ENCODE measurements around the gene TMEM92. TPM values are rescaled to one million over a fixed set of nuclear protein-coding genes. Genes with fewer than 3 reads are reported as not detected.

TMEM92 gene
- total and polyA plus RNA-seq, 7 donors: 0.01 to 0.07 TPM; not detected in 5

DNA sequence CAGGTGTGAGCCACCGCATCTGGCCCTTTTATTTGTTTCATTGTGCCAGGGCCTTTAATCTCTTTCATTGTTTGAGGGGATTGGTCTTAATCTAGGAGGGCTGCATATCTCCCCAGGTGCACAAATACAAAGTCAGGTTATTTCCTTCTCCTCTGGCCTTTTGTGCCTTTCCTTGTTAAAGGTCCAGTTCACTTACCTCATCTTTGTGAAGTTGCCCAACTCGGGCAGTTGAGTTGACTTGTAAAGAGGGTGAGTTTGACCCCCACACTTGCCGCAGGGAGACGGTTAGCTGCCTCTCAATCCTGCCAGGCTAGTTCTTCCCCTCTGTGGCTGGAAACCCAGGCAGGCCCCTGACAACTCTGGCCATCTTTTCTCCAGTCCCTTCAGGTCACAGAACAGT lies 33.4 kb downstream of the TMEM92 start:
- no peaks in the 10 kb centered on the region for H3K4me1 ChIP-seq
- H3K27ac ChIP-seq: no peak overlapping the region
- peaks cover 0 to 4% (median 0%) of the 10 kb centered on the region in 3 donors for H3K27me3 ChIP-seq (ENCODE audit: insufficient read depth in 3 of 3, low read length in 2 of 3)
- 87 to 93% (median 89%) methylated on average over 4 of the region's 4 CpGs for WGBS, 3 donors
- intact Hi-C loops (cut with DNase I): no loop called here
- no peaks in the 10 kb centered on the region for H3K9me3 ChIP-seq
- DNase-seq: no peak
- no peak for TF ChIP-seq CTCF (IDR thresholded peaks at IDR 0.05)
- ATAC-seq: no peak
- no peak overlapping the region for H3K4me3 ChIP-seq
- no peaks in the 10 kb centered on the region for H3K36me3 ChIP-seq (ENCODE audit: insufficient read depth in 1 of 2, low read depth in 1 of 2)

DNA sequence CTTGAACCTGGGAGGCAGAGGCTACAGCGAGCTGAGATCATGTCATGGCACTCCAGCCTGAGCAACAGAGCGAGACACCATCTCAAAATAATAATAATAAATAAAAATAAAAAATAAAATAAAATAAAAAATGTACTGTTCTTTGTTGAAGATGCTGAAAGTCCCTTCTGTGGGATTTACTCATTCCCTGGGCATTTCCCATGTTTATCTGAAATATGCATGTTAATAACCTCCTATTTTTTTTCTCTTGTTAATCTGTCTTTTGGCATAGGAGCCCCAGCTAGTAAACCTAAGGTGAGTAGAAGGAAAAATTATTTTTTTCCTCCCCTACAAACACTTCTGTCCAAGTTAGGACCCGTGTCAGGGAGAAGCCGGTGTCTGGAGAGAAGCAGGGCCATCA lies 34.4 kb downstream of the TMEM92 start:
- no peak for TF ChIP-seq CTCF (IDR thresholded peaks at IDR 0.05)
- no peak overlapping the region for H3K27ac ChIP-seq
- DNase-seq (no peak), ATAC-seq (no peak)
- H3K9me3 ChIP-seq: no peaks in the 10 kb centered on the region
- peaks cover 0 to 4% (median 4%) of the 10 kb centered on the region in 3 donors for H3K27me3 ChIP-seq (ENCODE audit: insufficient read depth in 3 of 3, low read length in 2 of 3)
- no peaks in the 10 kb centered on the region for H3K4me1 ChIP-seq
- intact Hi-C loops (cut with DNase I): no loop called here
- WGBS, 3 donors: 88 to 94% (median 89%) methylated on average over 4 of the region's 4 CpGs
- H3K36me3 ChIP-seq (ENCODE audit: insufficient read depth in 1 of 2, low read depth in 1 of 2): no peaks in the 10 kb centered on the region
- H3K4me3 ChIP-seq: no peak overlapping the region

- WGBS, 3 donors: 49 to 58% (median 58%) methylated on average over 3 of the region's 3 CpGs
- Histone ChIP-seq H3K36me3 (ENCODE audit: insufficient read depth in 1 of 2, low read depth in 1 of 2) (no peaks in the 10 kb centered on the region), H3K27ac (no peak overlapping the region), H3K9me3 (no peaks in the 10 kb centered on the region), H3K27me3 (ENCODE audit: insufficient read depth in 3 of 3, low read length in 2 of 3) (peaks cover 0 to 4% (median 3%) of the 10 kb centered on the region in 3 donors), H3K4me1 (no peaks in the 10 kb centered on the region), H3K4me3 (no peak overlapping the region)
- TF ChIP-seq CTCF (IDR thresholded peaks at IDR 0.05): no peak
- ATAC-seq: no peak
- intact Hi-C loops (cut with DNase I): no loop called here
- no peak for DNase-seq
Observed at GRCh38 chr17:50310455-50311111, 36.3 kb downstream of the TMEM92 start.

GRCh38 chr17:50311112-50311460 lies 36.8 kb downstream of the TMEM92 start:
- no peak overlapping the region for H3K4me3 ChIP-seq
- H3K27ac ChIP-seq: no peak overlapping the region
- intact Hi-C loops (cut with DNase I): no loop called here
- H3K4me1 ChIP-seq: no peaks in the 10 kb centered on the region
- H3K9me3 ChIP-seq: no peaks in the 10 kb centered on the region
- ATAC-seq (no peak), DNase-seq (no peak)
- peaks cover 0 to 4% (median 3%) of the 10 kb centered on the region in 3 donors for H3K27me3 ChIP-seq (ENCODE audit: insufficient read depth in 3 of 3, low read length in 2 of 3)
- TF ChIP-seq CTCF (IDR thresholded peaks at IDR 0.05): no peak
- H3K36me3 ChIP-seq (ENCODE audit: insufficient read depth in 1 of 2, low read depth in 1 of 2): no peaks in the 10 kb centered on the region
- 39 to 53% (median 49%) methylated on average over 1 of the region's 1 CpG for WGBS, 3 donors

- no peaks in the 10 kb centered on the region for H3K9me3 ChIP-seq
- H3K36me3 ChIP-seq (ENCODE audit: insufficient read depth in 1 of 2, low read depth in 1 of 2): no peaks in the 10 kb centered on the region
- H3K4me3 ChIP-seq: no peak overlapping the region
- no peak for ATAC-seq
- TF ChIP-seq CTCF (IDR thresholded peaks at IDR 0.05): no peak
- no peak overlapping the region for H3K27ac ChIP-seq
- intact Hi-C loops (cut with DNase I): no loop called here
- H3K4me1 ChIP-seq: no peaks in the 10 kb centered on the region
- H3K27me3 ChIP-seq (ENCODE audit: insufficient read depth in 3 of 3, low read length in 2 of 3): peaks cover 0 to 4% (median 3%) of the 10 kb centered on the region in 3 donors
- 78 to 97% (median 80%) methylated on average over 4 of the region's 4 CpGs for WGBS, 3 donors
- DNase-seq: no peak
Observed at GRCh38 chr17:50311483-50311882, 37.2 kb downstream of the TMEM92 start.
